C1 segment of cervical spinal cord (tissue), 14 donors: ENCODE measurements around the gene ERG.

Experiments
- DNase-seq, 14 donors: peaks; one replicate each; lab custom pipeline; 2025; lab: John Stamatoyannopoulos, UW

Gene ERG

DNA sequence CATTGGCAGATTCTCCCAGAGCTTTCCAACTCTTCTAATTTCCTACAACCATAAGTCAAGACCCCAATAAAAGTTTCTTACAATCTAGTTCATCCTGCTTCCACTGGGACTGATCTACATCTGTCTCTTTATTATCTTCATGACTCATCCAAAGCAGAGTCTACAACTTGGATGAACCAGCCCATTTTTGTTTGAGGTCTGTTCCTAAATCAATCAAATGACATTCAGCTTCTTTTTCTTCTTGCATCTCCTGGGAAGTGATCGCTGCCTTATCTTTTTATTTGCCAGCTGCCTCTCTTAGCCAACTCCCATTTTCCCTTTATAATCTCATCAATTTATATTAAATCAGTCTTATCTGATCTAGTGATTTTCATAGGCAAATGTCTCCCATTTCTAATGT lies 105.6 kb downstream of the ERG start:
- no peak for DNase-seq

DNA sequence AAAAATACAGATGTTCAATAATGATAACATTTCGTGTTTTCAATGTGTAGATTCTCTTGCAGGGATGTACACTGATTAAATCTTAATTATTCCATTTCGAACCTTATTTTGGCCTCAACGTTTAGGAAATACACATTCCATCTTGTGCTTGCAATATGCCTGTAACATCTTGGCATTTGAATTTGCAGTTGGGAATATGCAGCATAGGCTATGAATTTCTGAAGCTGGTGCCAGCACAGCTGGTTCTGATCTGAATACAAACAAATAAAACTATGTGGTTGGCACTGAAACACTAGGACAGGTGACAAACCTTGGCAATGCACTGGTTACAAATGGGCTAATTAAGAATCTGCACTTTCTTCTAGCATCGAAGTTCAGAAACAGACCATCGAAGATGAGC lies 108.4 kb downstream of the ERG start:
- DNase-seq, result no peak

DNA sequence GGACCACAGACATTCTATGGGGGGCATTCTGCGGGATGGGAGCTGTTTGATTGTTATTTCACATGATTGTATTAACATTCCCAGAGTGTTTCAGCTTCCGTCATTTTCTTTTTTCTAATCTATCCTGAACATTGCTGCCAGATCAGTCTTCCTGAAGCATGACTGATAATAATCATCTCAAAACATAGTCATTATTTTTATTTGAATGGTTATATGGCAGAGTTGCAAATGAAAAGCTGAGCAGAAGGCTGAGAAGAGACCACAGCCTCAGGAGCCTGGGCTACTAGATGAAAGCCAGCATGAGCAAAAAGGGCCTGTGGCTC lies 109.0 kb downstream of the ERG start:
- DNase-seq, result no peak

DNA sequence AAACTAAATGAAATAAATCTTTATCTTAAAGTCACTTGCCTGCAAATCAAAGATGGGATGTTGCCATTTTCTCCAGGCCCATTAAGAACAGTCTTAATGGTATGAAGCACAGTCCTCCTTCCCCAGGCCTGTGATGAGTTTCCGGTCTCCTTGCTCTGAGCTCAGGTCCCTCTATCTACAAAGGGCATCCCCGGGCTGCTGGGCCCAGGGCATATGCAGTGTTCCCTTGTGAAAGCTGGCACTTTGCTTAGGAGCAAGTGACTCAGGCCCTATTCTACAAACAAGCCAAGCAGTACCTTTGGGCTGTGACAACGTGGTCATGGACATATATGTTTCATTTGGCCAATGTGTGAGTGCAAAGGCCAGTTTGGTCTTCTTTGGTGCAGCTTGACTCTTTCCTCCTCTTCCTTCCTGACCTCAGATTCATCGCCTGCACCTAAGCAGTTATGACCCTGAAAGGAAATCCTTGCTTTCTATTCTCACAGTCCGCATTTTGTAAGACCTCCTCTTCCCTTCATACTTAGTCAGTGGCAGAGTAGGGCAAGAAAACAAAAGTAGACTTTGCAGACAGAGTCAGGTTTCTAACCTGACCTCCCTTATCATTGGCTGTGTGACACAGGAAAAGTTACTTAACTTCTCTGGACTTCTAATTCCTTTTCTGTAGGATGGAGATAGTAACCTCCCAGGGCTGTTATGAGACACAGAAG lies 109.5 kb downstream of the ERG start:
- DNase-seq, result no peak

DNA sequence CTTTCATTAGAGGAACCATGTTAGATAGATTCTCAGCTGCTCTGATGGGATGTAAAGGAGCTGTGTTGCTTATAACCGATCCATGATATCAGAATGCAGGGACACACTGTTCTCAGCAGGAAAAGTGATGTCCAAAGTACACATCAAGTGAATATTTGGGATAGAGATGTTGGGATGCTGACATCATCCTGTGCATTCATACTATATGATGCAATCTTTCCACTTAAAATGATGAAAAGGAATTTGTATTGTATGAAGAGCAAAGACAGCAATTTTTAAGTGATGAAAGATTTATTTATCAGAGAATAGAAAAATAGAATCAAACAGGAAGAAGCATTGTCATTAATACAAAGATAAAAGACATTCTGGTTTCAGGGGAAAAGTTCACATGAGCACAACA lies 110.1 kb downstream of the ERG start:
- no peak for DNase-seq

GRCh38 chr21:38386967-38387366 lies 111.3 kb downstream of the ERG start:
- DNase-seq, result no peak

GRCh38 chr21:38385427-38386175 lies 112.7 kb downstream of the ERG start:
- no peak for DNase-seq

DNA sequence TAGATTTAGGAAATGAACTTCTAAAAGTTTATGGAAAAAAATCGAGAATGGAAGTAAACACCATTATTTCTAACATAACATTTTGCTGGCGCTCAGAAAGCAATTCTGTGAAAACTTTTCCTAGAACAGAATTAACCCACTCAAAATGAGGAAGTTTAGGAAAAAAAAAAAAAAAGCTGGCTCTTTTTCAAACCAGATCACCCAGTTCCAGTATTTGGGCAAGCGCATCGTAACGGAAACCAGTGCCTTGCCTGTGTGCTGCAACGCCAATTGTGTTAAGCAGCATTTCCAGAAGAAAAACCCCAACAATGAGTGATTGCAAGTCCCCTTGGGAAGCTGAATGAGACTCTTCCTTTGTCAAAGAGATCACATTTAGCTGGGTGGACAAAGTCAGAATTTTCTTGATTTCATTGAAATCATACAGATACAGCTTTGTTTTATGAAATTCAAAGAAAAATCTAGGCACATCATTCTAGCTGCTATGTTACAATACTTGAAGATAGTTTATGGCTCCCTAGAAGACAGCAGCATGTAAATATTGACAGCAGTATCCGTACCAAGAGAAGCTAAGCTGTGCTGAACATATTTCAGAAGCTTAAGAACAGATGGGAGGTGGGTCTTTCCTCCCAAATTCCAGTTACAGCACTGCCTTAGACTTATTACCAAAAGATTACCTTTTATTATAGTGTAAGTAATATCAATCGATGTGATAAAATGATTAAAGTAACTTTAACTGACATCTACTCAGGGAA lies 113.4 kb downstream of the ERG start:
- DNase-seq, result no peak

GRCh38 chr21:38384238-38384560 lies 114.1 kb downstream of the ERG start:
- DNase-seq, result no peak

GRCh38 chr21:38383411-38384237 lies 114.7 kb downstream of the ERG start:
- no peak for DNase-seq

- DNase-seq, result no peak
These were observed 117.7 kb downstream of the ERG start for GRCh38 chr21:38380481-38381137.

GRCh38 chr21:38379147-38379546 lies 119.1 kb downstream of the ERG start:
- no peak for DNase-seq

DNA sequence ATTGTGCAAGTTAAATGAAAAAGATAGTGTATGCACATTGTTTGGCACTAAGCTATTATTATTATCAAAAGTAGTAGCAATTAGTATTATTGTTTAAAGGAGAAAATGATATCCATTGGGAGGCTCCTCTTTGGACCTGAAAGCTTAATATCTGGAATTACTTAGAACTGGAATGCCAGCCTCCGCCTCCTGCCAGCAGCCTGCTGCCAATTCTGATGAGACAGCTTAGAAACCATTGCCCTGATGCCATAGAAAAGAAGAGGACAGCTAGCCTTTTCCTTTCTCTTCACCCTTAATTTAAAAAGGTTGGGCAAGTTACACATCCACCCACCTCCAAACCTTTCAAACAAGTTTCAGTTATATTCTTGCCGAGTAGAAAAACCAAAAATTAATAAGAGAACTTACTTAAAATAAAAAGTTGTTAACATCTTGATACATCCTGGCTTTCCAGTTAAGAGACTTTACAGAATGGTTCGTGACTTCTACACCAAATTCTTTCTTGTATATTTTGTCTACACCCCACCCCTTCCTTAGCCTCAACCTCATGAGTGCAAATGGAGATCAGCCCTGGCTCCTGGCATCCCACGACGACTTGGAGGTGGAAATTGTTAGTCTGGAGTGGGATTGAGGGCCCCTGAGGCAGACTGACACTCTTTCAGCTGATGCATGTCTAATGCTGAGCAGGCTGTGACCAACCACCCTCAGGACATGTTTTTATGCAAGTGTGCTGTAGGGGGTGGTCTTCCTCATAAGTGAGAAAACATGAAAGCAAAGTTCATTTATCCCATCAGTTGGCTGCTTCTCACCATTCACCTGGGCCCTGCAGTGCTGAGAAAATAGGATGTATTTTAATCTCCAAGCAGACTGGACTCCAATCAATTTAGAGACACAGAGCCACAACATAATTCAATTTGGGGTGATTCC lies 120.8 kb downstream of the ERG start:
- DNase-seq, result no peak

GRCh38 chr21:38376693-38377092 lies 121.6 kb downstream of the ERG start:
- DNase-seq, result no peak

DNA sequence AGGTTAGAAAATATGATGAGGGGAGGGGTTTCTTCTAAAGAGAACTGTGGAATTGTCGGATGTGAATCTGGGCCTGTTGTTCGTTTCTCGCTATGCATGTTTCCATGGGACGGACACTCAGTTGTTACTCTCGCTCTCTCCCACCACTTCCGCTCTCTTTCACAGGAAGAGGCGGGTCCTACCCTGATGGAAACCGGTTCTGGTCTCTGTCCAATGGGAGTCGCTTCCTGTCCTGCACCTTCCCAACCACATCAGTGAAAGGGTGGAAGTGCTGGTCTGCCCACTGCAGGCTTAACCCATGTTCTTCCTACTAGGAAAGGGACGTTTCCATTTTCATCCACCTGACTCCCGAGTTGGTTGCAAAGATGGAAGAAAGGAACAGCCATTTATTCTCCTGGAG lies 122.0 kb downstream of the ERG start:
- no peak for DNase-seq

DNA sequence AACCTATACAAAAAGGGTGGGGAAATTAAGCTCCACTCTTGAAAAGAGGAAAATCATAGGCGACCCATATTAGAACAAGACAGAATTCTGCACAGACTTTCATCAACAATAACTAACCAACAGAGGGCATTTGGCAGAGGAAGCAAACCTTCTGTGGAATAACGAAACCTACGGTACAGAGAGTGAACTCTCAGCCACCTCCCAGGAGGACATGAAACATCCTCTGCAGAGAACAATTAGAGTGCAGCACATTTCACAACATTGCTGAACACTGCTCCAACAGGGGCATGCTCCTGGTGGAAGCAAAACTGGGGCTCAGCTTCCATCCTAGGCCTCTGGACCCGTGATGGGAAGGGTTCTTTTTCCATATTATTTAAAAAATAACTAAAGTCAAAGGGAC lies 130.6 kb downstream of the ERG start:
- DNase-seq, result no peak

DNA sequence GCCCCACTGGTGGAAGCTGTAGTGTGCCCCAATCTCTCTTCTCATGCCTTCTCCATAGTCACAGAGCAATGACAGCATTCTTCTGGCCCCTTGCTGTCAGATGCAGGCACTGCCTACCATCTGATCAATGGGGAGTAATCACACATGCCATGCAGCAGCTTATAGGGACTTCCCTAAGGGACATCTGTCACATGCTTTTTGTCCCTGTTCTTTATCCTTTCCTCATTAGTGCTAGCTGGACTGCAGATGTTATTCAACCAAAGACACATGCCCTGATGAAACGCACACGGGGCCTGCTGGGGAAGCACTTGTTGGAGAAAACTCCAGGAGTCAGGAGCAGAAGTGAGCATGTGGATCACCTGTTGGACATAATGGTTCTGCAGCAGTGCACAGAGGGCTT lies 132.8 kb downstream of the ERG start:
- no peak for DNase-seq

DNA sequence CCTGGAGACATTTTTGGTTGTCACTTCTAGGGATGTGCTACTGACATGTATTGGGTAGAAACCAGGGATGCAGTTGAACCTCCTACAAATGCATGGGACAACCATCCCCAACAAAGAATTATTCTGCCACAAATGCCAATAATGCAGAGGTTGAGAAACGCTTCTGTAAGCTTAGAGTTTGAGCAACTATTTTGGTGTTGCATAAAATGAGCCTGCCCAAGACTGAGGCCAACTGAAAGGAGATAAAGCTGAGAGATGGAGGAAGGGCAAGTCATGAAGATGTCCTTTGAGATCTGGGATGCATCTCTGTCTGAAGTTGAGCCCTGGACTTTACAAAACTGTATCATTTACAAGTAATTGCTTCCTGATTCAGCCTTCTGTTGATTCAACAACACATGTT lies 134.6 kb downstream of the ERG start:
- DNase-seq, result no peak

- no peak for DNase-seq
These were observed 137.0 kb downstream of the ERG start for GRCh38 chr21:38361324-38361723.

DNA sequence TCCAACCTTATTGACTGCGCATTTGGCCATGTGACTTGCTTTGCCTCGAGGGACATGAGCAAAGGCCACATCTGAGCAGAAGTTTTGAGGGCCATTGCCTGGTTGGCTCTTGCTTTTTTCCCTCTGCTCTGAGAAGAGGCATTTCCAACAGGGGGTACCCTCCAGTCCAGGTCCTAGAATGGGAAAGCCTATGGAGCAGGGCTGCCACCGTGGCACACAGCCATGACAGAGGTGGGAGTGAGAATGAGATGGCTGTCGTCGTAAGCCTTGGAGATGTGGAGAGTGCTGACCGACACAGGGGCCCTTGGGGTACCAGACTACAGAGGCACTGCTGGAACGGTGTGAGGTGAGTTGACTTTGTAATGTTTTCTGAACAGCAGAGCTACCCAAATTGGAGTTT lies 138.4 kb downstream of the ERG start:
- no peak for DNase-seq

- DNase-seq, result no peak
These were observed 139.2 kb downstream of the ERG start for GRCh38 chr21:38359090-38359489.
